Epithelial cell of esophagus (primary cell): ENCODE results near the gene ZDHHC14.

Experiments used
- DNase-seq: peaks from one replicate; pipeline ENCODE4 v3.0.0; 2010; ENCODE audit warnings: low read depth
- H3K4me3 ChIP-seq: 2 replicates; pipeline ENCODE4 v1.5.1; 2011; ENCODE audit warnings: mild to moderate bottlenecking, low read length, control low read depth
- CTCF ChIP-seq: IDR thresholded peaks from 2 replicates; pipeline ENCODE4 v1.5.1; 2011; ENCODE audit warnings: low read depth, mild to moderate bottlenecking, low read length, control low read depth, inconsistent platforms; ENCODE audit not compliant: insufficient read depth; ENCODE audit errors: missing control alignments

ZDHHC14 gene

GRCh38 chr6:157723376-157723775, 342.4 kb downstream of the ZDHHC14 start:
- no peak for DNase-seq

GRCh38 chr6:157724138-157724820, 343.3 kb downstream of the ZDHHC14 start:
- DNase-seq = no peak
- no peak for TF ChIP-seq CTCF
- H3K4me3 ChIP-seq = no peak overlapping the region

More at GRCh38 chr6:157723376-157723775, 342.4 kb downstream of the ZDHHC14 start:
- no peak for TF ChIP-seq CTCF
- H3K4me3 ChIP-seq = no peak overlapping the region

GRCh38 chr6:157724960-157725741, 344.2 kb downstream of the ZDHHC14 start:
- H3K4me3 ChIP-seq = no peak overlapping the region
- no peak for DNase-seq
- no peak for TF ChIP-seq CTCF

GRCh38 chr6:157725836-157726235, 344.8 kb downstream of the ZDHHC14 start:
- DNase-seq = no peak
- H3K4me3 ChIP-seq = no peak overlapping the region
- no peak for TF ChIP-seq CTCF

- no peak overlapping the region for H3K4me3 ChIP-seq
- no peak for TF ChIP-seq CTCF
- no peak for DNase-seq
These were observed 346.1 kb downstream of the ZDHHC14 start for GRCh38 chr6:157726892-157727628.
